CD4-positive, CD25-positive, alpha-beta regulatory T cell (primary cell): ENCODE measurements around the gene OTUD3. TPM values are rescaled to one million over a fixed set of nuclear protein-coding genes. Genes with fewer than 3 reads are reported as not detected.
"Not testable (repeated sequence)": the region's sequence is repeated elsewhere in the genome, so short reads cannot be mapped to it uniquely, and the experiment has no call there.

ENCODE experiments used
- ATAC-seq, 2 donors: fragments of 150-1000 bp; cut with Tn5 transposase; one replicate each; pipeline ENCODE4 v1.10.0; 2021; ENCODE audit warnings: low read depth in 2 of 2, moderate number of reproducible peaks in 2 of 2, moderate library complexity in 1 of 2
- DNase-seq, 3 donors: peaks; one replicate each; pipeline versions ENCODE4 v3.0.0 to v3.0.0-alpha.2; 2012 to 2022; ENCODE audit warnings: mixed read lengths in 1 of 3
- H3K27ac ChIP-seq: one replicate; pipeline ENCODE4 v1.7.0; 2013; ENCODE audit warnings: mild to moderate bottlenecking, low read length; ENCODE audit not compliant: insufficient read depth, poor library complexity, severe bottlenecking
- H3K27me3 ChIP-seq: one replicate; pipeline ENCODE4 v1.7.0; 2013; ENCODE audit warnings: low read length; ENCODE audit not compliant: control insufficient read depth, insufficient read depth
- H3K36me3 ChIP-seq: one replicate; pipeline ENCODE4 v1.7.0; 2013; ENCODE audit warnings: mild to moderate bottlenecking, low read length, moderate library complexity; ENCODE audit not compliant: control insufficient read depth, insufficient read depth
- H3K4me1 ChIP-seq: 2 replicates; pipeline ENCODE4 v1.7.0; 2013; ENCODE audit warnings: mild to moderate bottlenecking, low read length; ENCODE audit not compliant: insufficient read depth, control insufficient read depth, poor library complexity, severe bottlenecking
- H3K4me3 ChIP-seq: one replicate; pipeline ENCODE4 v1.7.0; 2013; ENCODE audit warnings: low read depth, mild to moderate bottlenecking, low read length, moderate library complexity
- H3K9me3 ChIP-seq, 2 experiments: 1 replicate in 1 of 2; 2 replicates in 1 of 2; pipeline ENCODE4 v1.7.0; 2013; ENCODE audit warnings: low read length in 2 of 2, mild to moderate bottlenecking in 1 of 2, moderate library complexity in 1 of 2; ENCODE audit not compliant: control insufficient read depth in 2 of 2
- H3K27ac Mint-ChIP-seq, 3 donors: one replicate each; pipeline ENCODE4 v1.8.0; 2020 to 2022; ENCODE audit warnings: mild to moderate bottlenecking in 3 of 3, mixed read lengths in 3 of 3, moderate library complexity in 2 of 3
- H3K27me3 Mint-ChIP-seq: one replicate; pipeline ENCODE4 v1.8.0; 2022; ENCODE audit warnings: mild to moderate bottlenecking, mixed read lengths
- H3K36me3 Mint-ChIP-seq: one replicate; pipeline ENCODE4 v1.8.0; 2020; ENCODE audit warnings: mixed read lengths
- H3K4me1 Mint-ChIP-seq, 4 donors: one replicate each; pipeline ENCODE4 v1.8.0; 2020 to 2022; ENCODE audit warnings: mixed read lengths in 4 of 4, mild to moderate bottlenecking in 1 of 4
- H3K4me3 Mint-ChIP-seq, 4 donors: one replicate each; pipeline ENCODE4 v1.8.0; 2020 to 2022; ENCODE audit warnings: mild to moderate bottlenecking in 4 of 4, mixed read lengths in 4 of 4, moderate library complexity in 3 of 4
- H3K9me3 Mint-ChIP-seq, 7 donors: one replicate each; pipeline ENCODE4 v1.8.0; 2020 to 2022; ENCODE audit warnings: mixed read lengths in 7 of 7, mild to moderate bottlenecking in 3 of 7, moderate library complexity in 2 of 7
- polyA plus RNA-seq, 4 donors: library from polyadenylated mRNA; unstranded; fragments of 300-500 nt; fragmentation: Illumina TruSeq; gene quantifications; one replicate each; pipeline ENCODE4 v1.2.3, GENCODE V29; 2021
- total RNA-seq: library from RNA; stranded (reverse); gene quantifications from one replicate; pipeline ENCODE4 v1.2.3, GENCODE V29; 2022

The OTUD3 gene
- total and polyA plus RNA-seq, 5 donors from 2014 or later, result 0.72 to 20.9 (median 1.1) TPM

DNA sequence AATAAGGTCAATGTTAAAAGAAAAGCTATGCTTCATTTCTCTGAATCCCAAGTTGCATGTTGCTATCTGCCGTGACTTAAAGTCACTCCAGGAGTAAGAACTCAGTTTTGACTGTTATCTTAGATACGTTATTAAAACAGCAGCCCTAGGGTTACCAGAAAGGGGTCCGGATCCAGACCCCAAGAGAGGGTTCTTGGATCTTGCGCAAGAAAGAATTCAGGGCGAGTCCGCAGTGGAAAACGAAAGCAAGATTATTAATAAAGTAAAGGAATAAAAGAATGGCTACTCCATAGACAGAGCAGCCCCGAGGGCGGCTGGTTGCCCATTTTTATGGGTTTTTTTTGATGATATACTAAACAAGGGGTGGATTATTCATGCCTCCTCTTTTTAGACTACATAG lies 34.9 kb upstream of the OTUD3 start:
- not testable (repeated sequence) for H3K9me3 Mint-ChIP-seq, H3K4me1 ChIP-seq, H3K4me3 Mint-ChIP-seq, H3K4me1 Mint-ChIP-seq, H3K27me3 ChIP-seq, H3K36me3 Mint-ChIP-seq, ATAC-seq, H3K36me3 ChIP-seq, H3K9me3 ChIP-seq, H3K4me3 ChIP-seq, DNase-seq, H3K27ac ChIP-seq, H3K27ac Mint-ChIP-seq
- peaks cover 43% of the 10 kb centered on the region for H3K27me3 Mint-ChIP-seq

DNA sequence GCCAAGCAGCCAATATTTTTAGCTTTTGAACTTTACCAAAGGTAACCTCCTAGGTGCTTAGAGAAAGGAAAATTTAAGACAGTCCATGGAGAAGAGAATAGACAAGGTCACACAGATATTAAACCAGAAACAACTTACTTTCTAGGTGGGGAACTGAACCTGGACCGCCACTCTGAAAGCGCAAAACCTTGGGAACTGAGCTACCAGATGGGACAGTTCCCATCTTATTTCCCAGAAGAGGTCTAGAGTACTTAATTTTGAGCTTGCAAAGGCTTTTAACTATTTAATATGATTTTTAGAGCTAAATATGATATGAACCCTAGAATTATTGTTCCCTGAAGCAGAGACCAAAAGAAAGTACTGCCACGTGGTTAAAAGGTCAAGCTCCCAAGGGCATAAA lies 32.9 kb upstream of the OTUD3 start:
- not testable (repeated sequence) for H3K4me1 Mint-ChIP-seq, H3K4me3 Mint-ChIP-seq, ATAC-seq, H3K36me3 ChIP-seq, H3K9me3 Mint-ChIP-seq, H3K27me3 ChIP-seq, H3K4me3 ChIP-seq, H3K36me3 Mint-ChIP-seq, DNase-seq, H3K27ac Mint-ChIP-seq, H3K4me1 ChIP-seq, H3K9me3 ChIP-seq, H3K27ac ChIP-seq
- peaks cover 37% of the 10 kb centered on the region for H3K27me3 Mint-ChIP-seq

DNA sequence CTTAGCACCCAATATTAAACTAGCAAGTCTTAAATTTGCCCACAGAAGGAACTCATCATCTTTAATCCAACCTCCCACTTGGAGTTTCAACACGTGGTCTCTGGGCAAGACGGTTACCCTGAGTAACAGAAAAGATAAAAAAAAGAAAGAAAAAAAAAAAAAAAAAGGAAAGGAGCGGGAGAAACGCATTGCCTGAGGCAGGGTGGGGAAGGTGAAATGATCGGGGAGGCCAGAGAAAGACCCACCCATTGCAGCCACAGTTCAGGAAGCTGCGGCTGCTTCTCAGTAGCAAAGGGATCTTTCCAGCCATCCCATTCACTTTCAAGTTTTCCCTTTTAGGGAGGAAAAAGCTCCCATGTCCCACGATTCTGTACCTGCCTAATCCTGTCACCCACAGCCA lies 32.0 kb upstream of the OTUD3 start:
- H3K27ac ChIP-seq, result no peak overlapping the region
- no peaks in the 10 kb centered on the region for H3K4me1 ChIP-seq
- Mint-ChIP-seq H3K27ac (no peak overlapping the region), H3K4me3 (no peak overlapping the region), H3K36me3 (no peaks in the 10 kb centered on the region), H3K4me1 (peaks cover 0 to under 1% (median 0%) of the 10 kb centered on the region in 4 donors), H3K9me3 (no peaks in the 10 kb centered on the region), H3K27me3 (peaks cover 30% of the 10 kb centered on the region)
- H3K4me3 ChIP-seq, result no peak overlapping the region
- H3K9me3 ChIP-seq, result no peaks in the 10 kb centered on the region
- H3K36me3 ChIP-seq, result no peaks in the 10 kb centered on the region
- DNase-seq, result no peak
- no peak for ATAC-seq
- H3K27me3 ChIP-seq, result peaks cover 6% of the 10 kb centered on the region

DNA sequence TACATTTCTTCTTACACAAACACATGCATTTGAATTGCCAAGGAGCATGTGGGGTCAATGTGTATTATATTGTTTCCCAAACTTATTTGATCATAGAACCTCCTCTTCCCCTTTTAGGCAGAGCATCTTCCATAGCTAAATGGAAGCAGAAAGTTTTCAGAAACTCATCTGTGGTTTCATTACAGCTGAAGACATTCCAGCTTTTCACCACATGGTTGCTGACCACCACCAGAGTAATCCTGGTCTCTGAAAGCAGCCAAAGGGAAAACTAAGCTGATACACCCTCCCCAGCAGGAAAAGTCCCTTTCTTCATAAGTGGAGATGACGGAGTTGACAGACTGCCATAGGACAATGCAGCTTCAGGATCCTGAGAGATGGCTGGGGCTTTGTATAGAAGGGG lies 30.2 kb upstream of the OTUD3 start:
- peaks cover 29% of the 10 kb centered on the region for H3K27me3 Mint-ChIP-seq
- no peaks in the 10 kb centered on the region for H3K9me3 Mint-ChIP-seq
- Histone ChIP-seq H3K4me3 (no peak overlapping the region), H3K27ac (no peak overlapping the region), H3K27me3 (peaks cover 2% of the 10 kb centered on the region), H3K9me3 (no peaks in the 10 kb centered on the region), H3K4me1 (no peaks in the 10 kb centered on the region), H3K36me3 (no peaks in the 10 kb centered on the region)
- no peaks in the 10 kb centered on the region for H3K4me1 Mint-ChIP-seq
- ATAC-seq, result no peak
- H3K36me3 Mint-ChIP-seq, result no peaks in the 10 kb centered on the region
- DNase-seq, result no peak
- no peak overlapping the region for H3K4me3 Mint-ChIP-seq
- H3K27ac Mint-ChIP-seq, result no peak overlapping the region

DNA sequence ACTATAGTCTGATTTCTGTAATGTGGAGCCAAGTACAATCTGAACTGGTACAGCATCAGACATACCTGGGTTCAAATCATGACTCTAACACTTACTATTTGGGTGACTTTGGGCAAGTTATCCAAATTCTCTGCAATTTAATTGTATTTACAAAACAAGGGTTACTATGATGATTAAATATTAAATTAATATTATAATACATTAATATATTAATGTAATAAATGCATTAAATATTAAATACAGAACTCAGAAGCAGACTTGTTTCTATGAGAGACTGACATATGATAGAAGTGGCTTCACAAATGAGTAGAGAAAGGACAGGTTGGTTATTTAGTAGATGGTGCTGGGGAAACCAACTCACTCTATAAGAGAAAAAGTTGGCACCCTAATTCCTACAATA lies 27.3 kb upstream of the OTUD3 start:
- no peaks in the 10 kb centered on the region for H3K4me1 Mint-ChIP-seq

DNA sequence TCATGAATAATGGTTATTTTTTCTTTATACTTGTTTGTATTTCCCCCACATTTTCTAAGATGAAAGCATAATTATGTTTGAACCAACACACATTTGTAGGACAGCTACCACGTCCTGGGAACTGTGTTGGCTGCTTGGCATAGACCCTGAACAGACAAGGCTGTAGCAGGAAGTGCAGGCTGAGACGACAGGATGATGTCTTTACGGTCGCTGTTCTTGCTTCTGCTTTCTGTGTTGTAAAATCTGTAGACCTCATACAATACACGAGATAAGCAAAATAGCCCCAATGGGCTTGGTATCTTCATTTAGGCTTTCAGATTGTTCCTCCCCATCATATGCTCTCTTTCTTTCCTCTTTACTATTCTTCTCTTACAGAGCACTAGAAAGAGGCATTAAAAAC lies 23.3 kb upstream of the OTUD3 start:
- no peaks in the 10 kb centered on the region for H3K9me3 ChIP-seq
- Mint-ChIP-seq H3K27ac (no peak overlapping the region), H3K36me3 (no peaks in the 10 kb centered on the region), H3K4me1 (no peaks in the 10 kb centered on the region), H3K27me3 (peaks cover 27% of the 10 kb centered on the region), H3K9me3 (peaks cover 0 to 8% (median under 1%) of the 10 kb centered on the region in 7 donors), H3K4me3 (no peak overlapping the region)
- H3K27ac ChIP-seq, result no peak overlapping the region
- no peak for DNase-seq
- no peaks in the 10 kb centered on the region for H3K4me1 ChIP-seq
- H3K27me3 ChIP-seq, result peaks cover 28% of the 10 kb centered on the region
- ATAC-seq, result no peak
- no peaks in the 10 kb centered on the region for H3K36me3 ChIP-seq
- no peak overlapping the region for H3K4me3 ChIP-seq

More for the DNA sequence above, 27.3 kb upstream of the OTUD3 start:
- H3K36me3 ChIP-seq, result no peaks in the 10 kb centered on the region
- H3K4me1 ChIP-seq, result no peaks in the 10 kb centered on the region
- H3K27ac ChIP-seq, result no peak overlapping the region
- Mint-ChIP-seq H3K27ac (no peak overlapping the region), H3K36me3 (no peaks in the 10 kb centered on the region), H3K9me3 (no peaks in the 10 kb centered on the region), H3K4me3 (no peak overlapping the region), H3K27me3 (peaks cover 24% of the 10 kb centered on the region)
- no peak for ATAC-seq
- H3K4me3 ChIP-seq, result no peak overlapping the region
- H3K27me3 ChIP-seq, result peaks cover 9% of the 10 kb centered on the region
- no peak for DNase-seq
- no peaks in the 10 kb centered on the region for H3K9me3 ChIP-seq

DNA sequence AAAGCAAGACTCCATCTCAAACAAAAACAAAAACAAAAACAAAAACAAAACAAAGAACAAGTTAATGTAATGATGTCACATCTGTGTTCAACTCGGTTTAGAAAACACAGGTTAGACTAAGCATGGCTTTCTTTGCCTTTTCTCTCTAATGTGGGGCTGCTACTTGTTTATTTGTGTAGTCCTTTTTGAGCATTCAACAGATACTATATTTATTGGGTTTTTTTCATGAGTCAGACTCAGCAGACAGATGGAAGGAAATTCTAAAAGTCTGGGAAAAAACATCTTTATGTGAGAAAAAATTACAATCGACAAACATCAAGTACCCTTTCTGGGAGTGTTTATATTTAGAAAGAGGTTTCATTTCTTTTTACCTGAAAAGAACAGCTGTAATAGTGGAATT lies 22.3 kb upstream of the OTUD3 start:
- Mint-ChIP-seq H3K27me3 (peaks cover 30% of the 10 kb centered on the region), H3K4me3 (no peak overlapping the region), H3K4me1 (no peaks in the 10 kb centered on the region), H3K9me3 (peaks cover 0 to 9% (median 2%) of the 10 kb centered on the region in 7 donors), H3K36me3 (no peaks in the 10 kb centered on the region), H3K27ac (no peak overlapping the region)
- H3K27me3 ChIP-seq, result peaks cover 26% of the 10 kb centered on the region
- no peaks in the 10 kb centered on the region for H3K9me3 ChIP-seq
- DNase-seq (no peak), ATAC-seq (no peak)
- H3K36me3 ChIP-seq, result no peaks in the 10 kb centered on the region
- H3K4me1 ChIP-seq, result no peaks in the 10 kb centered on the region
- H3K4me3 ChIP-seq, result no peak overlapping the region
- no peak overlapping the region for H3K27ac ChIP-seq

DNA sequence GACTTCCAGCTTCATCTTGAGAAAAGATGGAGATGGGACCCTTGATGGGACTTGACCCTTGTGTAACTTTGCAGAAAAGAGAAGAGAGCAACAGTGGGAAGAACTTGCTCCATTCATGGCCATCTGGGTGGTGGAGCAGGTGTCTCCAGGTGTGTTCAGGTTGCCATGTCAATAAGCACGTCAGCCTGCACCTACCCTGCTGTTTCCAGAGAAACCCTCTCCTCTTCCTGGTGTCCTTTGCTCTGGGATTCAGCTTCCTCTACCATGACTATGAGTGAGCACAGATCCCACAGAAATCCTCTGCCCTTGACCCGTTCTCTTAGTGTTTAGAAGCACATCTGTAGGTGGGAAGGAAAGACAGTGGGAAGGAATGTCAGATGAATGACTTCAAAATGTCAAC lies 21.8 kb upstream of the OTUD3 start:
- no peak overlapping the region for H3K27ac ChIP-seq
- Mint-ChIP-seq H3K9me3 (peaks cover 0 to 9% (median 2%) of the 10 kb centered on the region in 7 donors), H3K27me3 (peaks cover 32% of the 10 kb centered on the region), H3K4me1 (no peaks in the 10 kb centered on the region), H3K36me3 (no peaks in the 10 kb centered on the region), H3K27ac (no peak overlapping the region), H3K4me3 (no peak overlapping the region)
- no peak overlapping the region for H3K4me3 ChIP-seq
- no peak for ATAC-seq
- H3K9me3 ChIP-seq, result no peaks in the 10 kb centered on the region
- no peak for DNase-seq
- H3K4me1 ChIP-seq, result no peaks in the 10 kb centered on the region
- peaks cover 26% of the 10 kb centered on the region for H3K27me3 ChIP-seq
- no peaks in the 10 kb centered on the region for H3K36me3 ChIP-seq
